GM15510 (cell line): ENCODE data around the gene ZNF18.

Source experiments
- POLR2A ChIP-seq: IDR thresholded peaks from 3 replicates; pipeline ENCODE4 v1.6.1; 2011; ENCODE audit warnings: borderline replicate concordance; ENCODE audit not compliant: insufficient read length; ENCODE audit errors: extremely low read depth

The ZNF18 gene

GRCh38 chr17:11997147-11997971, at the start of gene ZNF18:
Gene ZNF18 (minus strand): TSS chr17:11997475. CDS start chr17:11992829, 4,646 bp downstream.
- peak; percentile 99 for TF ChIP-seq POLR2A

GRCh38 chr17:12046786-12047185, 49.5 kb upstream of the ZNF18 start:
- no peak for TF ChIP-seq POLR2A

GRCh38 chr17:12043702-12044101, 46.4 kb upstream of the ZNF18 start:
- no peak for TF ChIP-seq POLR2A

GRCh38 chr17:12041312-12041711, 44.0 kb upstream of the ZNF18 start:
- TF ChIP-seq POLR2A: no peak

GRCh38 chr17:12040478-12040877, 43.2 kb upstream of the ZNF18 start:
- TF ChIP-seq POLR2A: no peak

- TF ChIP-seq POLR2A: no peak
Observed at GRCh38 chr17:12037970-12038369, 40.7 kb upstream of the ZNF18 start.

- no peak for TF ChIP-seq POLR2A
Observed at GRCh38 chr17:12035673-12036072, 38.4 kb upstream of the ZNF18 start.

- no peak for TF ChIP-seq POLR2A
Observed at GRCh38 chr17:12034538-12034937, 37.3 kb upstream of the ZNF18 start.

GRCh38 chr17:12028611-12029010, 31.3 kb upstream of the ZNF18 start:
- no peak for TF ChIP-seq POLR2A

GRCh38 chr17:12027658-12028057, 30.4 kb upstream of the ZNF18 start:
- TF ChIP-seq POLR2A: no peak

- TF ChIP-seq POLR2A: no peak
Observed at GRCh38 chr17:12024327-12024726, 27.1 kb upstream of the ZNF18 start.

- no peak for TF ChIP-seq POLR2A
Observed at GRCh38 chr17:12022310-12022709, 25.0 kb upstream of the ZNF18 start.

- no peak for TF ChIP-seq POLR2A
Observed at GRCh38 chr17:12021623-12022140, 24.4 kb upstream of the ZNF18 start.

GRCh38 chr17:12020642-12021622, 23.7 kb upstream of the ZNF18 start, which contains the start of gene MAP2K4:
Gene MAP2K4 (plus strand): TSS chr17:12020877. CDS start chr17:12020887, 10 bp downstream.
- peak; percentile 94 for TF ChIP-seq POLR2A

GRCh38 chr17:12007466-12007865, 10.2 kb upstream of the ZNF18 start:
- no peak for TF ChIP-seq POLR2A
